ENCODE measurements around the gene RRP8.
A peak's percentile ranks its signal among the peaks of the same experiment; 100 is the strongest.

The RRP8 gene

GRCh38 chr11:6617315-6617781, 13.9 kb upstream of the RRP8 start:
- DNase-seq (ENCODE audit: low read depth), result no peak

GRCh38 chr11:6616596-6617250, 13.3 kb upstream of the RRP8 start:
- DNase-seq (ENCODE audit: low read depth), result no peak

GRCh38 chr11:6615882-6616585, 12.6 kb upstream of the RRP8 start:
- DNase-seq (ENCODE audit: low read depth), result no peak

- DNase-seq (ENCODE audit: low read depth), result no peak
Observed at GRCh38 chr11:6615046-6615445, 11.6 kb upstream of the RRP8 start.

GRCh38 chr11:6614446-6614845, 11.0 kb upstream of the RRP8 start:
- no peak for DNase-seq (ENCODE audit: low read depth)

GRCh38 chr11:6613496-6613895, 10.1 kb upstream of the RRP8 start:
- no peak for DNase-seq (ENCODE audit: low read depth)

- peak; percentile 91 for DNase-seq (ENCODE audit: low read depth)
Observed at GRCh38 chr11:6612213-6613041, 9.0 kb upstream of the RRP8 start, which contains the start of gene TAF10. TAF10 (minus strand) TSS chr11:6612216; CDS start chr11:6612189, 27 bp downstream.

- DNase-seq (ENCODE audit: low read depth), result no peak
Observed at GRCh38 chr11:6611963-6612212, 8.5 kb upstream of the RRP8 start.

GRCh38 chr11:6611092-6611962, 7.9 kb upstream of the RRP8 start:
- no peak for DNase-seq (ENCODE audit: low read depth)

- no peak for DNase-seq (ENCODE audit: low read depth)
Observed at GRCh38 chr11:6610591-6610990, 7.2 kb upstream of the RRP8 start.

GRCh38 chr11:6609502-6610015, 6.1 kb upstream of the RRP8 start:
- DNase-seq (ENCODE audit: low read depth), result no peak

- DNase-seq (ENCODE audit: low read depth), result no peak
Observed at GRCh38 chr11:6608726-6609501, 5.5 kb upstream of the RRP8 start.

GRCh38 chr11:6608011-6608410, 4.6 kb upstream of the RRP8 start:
- no peak for DNase-seq (ENCODE audit: low read depth)

- DNase-seq (ENCODE audit: low read depth), result no peak
Observed at GRCh38 chr11:6607190-6607795, 3.9 kb upstream of the RRP8 start.

- no peak for DNase-seq (ENCODE audit: low read depth)
Observed at GRCh38 chr11:6606471-6607189, 3.2 kb upstream of the RRP8 start.

GRCh38 chr11:6604790-6605189, 1.4 kb upstream of the RRP8 start:
- no peak for DNase-seq (ENCODE audit: low read depth)

GRCh38 chr11:6604081-6604626, 738 bp upstream of the RRP8 start:
- DNase-seq (ENCODE audit: low read depth), result peak; percentile 44

GRCh38 chr11:6602096-6602940, 1.1 kb downstream of the RRP8 start:
- DNase-seq (ENCODE audit: low read depth), result no peak

GRCh38 chr11:6601041-6601461, 2.4 kb downstream of the RRP8 start:
- no peak for DNase-seq (ENCODE audit: low read depth)
